Measurements from ENCODE around the gene TWIST1.

- TF ChIP-seq CTCF (conservative IDR thresholded peaks at IDR 0.05), result no peak
- TF ChIP-seq EZH2 (IDR thresholded peaks at IDR 0.05; ENCODE audit: low read depth), result no peak
These were observed 27.6 kb downstream of the TWIST1 start for GRCh38 chr7:19089797-19090196.
